HG03135 (cell line): ENCODE results near the gene CCDC167.
"Not testable (repeated sequence)": the region's sequence is repeated elsewhere in the genome, so short reads cannot be mapped to it uniquely, and the experiment has no call there.

ENCODE experiments used
- ATAC-seq: cut with Tn5 transposase; IDR thresholded peaks from one replicate; pipeline ENCODE4 v1.9.1; 2021; ENCODE audit warnings: mild to moderate bottlenecking, moderate library complexity; ENCODE audit not compliant: unreplicated experiment

The CCDC167 gene

DNA sequence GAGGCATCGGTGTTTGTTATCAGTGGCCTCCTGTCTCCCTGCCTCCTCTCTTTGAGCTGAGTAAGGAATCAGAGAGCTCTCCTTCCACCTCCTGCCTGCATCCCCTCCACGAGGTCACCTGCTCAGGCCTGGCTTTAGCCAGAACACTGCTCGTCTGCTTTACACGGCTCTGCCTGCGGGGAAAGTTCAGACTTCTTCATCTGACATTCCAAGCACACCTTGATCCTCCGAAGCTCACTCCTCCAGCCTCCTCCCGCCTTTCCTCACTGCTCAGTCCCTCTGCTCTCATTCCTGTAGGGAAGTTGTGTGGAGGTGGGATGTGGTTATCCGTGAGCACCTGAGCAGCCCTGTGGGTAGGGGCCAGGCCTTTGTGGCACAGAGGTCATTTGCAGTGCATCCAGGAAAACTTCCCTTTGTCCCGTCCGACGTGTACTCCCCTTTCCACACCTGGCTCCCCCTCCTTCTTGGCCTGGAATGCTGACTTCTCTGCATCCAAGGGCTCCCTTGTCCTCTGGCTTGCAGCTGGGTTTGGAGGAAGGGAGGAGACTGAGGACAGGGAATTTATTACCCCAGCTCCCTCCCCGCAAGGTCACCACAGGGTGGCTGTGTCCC, 12.8 kb upstream of the CCDC167 start:
- ATAC-seq: no peak

DNA sequence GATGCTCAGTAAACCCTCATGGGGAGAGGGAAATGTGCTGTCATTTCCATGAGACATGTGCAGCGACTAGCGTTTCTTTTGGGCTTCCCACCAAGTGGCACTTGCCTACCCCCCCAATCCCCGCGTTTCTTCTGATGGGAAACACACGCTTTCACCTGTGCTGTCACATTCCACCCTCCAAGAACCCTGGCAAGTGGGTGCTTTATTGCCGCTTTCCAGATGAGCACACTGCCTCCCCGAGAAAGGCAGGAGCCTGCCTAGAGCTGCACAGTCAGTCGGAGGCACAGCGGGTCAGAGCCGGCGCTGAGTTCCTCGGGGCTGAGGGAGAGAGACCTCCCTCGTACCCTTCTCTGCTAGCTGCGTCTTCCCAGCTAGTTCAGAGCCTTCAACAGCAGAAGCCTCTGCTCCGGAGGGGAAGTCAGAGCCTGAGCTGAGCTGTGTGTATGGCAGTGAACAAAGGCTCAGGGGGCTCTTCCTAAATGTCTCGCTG, 12.3 kb upstream of the CCDC167 start:
- no peak for ATAC-seq

DNA sequence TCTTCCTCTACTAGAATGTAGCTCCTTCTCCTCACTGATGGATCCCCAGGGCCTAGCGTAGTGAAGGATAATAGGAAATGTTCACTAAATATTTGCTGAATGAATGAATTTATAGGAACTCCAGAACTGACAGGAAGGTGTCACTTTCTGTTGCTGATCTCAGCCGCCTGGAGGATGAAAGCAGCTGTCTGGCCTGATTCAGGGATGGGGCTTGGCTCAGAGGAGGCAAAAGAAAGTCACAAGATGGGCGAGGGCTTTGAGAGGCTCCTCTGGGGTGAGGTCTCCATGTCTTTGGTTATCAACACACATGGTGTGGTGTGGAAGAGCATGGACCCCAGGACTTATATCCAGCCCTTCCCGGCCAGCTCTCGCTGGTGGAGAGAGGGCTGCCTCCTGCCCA, 11.5 kb upstream of the CCDC167 start:
- ATAC-seq: no peak

- ATAC-seq: no peak
Observed at GRCh38 chr6:37507690-37508421, 8.2 kb upstream of the CCDC167 start.

GRCh38 chr6:37507077-37507476, 7.4 kb upstream of the CCDC167 start:
- ATAC-seq: no peak

DNA sequence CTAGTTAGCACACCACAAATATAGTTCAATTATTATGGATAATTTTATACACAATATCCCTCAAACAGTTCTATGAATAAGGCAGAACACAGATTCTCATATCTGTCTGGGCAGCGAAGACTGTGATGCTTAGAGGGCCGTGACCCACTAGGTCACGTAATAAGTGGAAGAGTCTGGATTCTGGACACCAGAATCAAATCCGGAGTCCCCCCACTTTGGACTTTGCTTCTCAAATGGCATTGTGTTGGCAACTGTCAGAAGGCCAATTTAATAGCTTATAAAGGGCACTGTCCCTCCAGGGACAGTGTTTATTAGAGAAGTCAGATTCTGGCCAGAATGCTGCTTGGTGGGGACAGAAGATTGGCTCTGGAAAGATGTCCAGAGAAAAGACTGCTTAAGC, 6.8 kb upstream of the CCDC167 start:
- no peak for ATAC-seq

DNA sequence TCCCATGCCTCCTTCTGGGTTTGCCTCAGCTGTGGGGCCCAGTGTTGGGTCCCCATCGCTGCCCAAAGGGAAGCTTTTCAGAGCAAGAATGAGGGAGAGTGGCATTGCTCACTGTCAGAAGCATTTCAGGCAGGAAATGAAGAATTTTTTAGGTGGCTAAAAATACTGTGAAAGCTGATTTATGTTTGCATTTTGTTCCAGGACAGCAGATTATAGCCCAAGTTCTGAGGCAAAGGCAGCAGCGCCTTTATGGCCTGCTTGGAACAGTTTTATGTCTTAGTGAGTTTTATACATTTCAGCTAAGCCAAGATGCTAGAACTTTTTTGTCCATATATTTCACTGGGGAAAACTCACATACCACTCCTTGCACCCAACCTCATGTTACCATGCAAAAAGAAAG, 4.3 kb upstream of the CCDC167 start:
- no peak for ATAC-seq

DNA sequence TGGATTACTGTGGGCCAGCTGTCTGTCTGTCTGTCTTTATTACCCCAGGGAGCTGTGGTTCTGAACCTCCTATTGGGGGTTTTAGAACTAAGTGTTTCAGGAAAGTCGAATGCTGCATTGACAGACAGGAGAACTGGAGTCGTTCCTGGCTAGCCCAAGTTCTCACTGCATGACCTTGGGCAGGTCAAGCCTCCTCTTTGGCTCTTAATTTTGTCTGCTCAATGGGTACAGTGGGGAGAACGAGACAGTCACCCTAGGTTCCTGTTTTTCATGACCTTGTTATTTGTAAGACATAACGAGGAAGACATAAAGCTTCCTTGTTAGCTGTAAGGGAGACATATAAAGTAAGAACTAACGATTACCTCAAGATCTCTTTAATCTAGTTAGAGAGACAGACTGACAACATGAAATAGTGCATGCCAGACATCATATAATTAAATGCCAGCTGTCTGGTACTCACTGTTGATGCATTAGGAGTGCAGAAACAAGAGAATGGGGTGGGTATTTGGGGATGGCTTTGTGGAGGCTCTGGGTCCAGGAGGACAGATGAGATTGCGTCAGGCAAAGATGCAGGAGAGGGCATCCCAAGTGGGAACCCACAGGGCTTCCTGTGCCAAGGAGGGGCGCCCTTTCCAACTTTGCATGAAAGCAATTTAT, 3.7 kb upstream of the CCDC167 start:
- no peak for ATAC-seq

- peak; percentile 25 for ATAC-seq
Observed at GRCh38 chr6:37502703-37503291, 3.1 kb upstream of the CCDC167 start.

- no peak for ATAC-seq
Observed at GRCh38 chr6:37501632-37502491, 2.2 kb upstream of the CCDC167 start.

GRCh38 chr6:37500904-37501303, 1.2 kb upstream of the CCDC167 start:
- ATAC-seq: not testable (repeated sequence)

DNA sequence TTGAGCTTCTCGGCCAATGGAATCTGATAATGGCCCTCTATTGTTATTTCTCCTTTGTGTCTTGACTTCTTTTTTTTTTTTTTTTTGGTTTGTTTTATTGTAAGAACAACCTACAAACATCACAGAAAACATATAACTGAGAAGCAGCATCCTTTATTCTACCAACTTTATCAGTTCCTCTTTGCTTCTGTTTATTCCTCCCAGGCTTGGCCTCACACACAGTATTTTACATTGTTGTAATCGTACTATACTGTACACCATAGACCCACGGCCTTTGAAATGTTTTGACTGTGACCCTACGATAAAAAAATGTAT, 558 bp upstream of the CCDC167 start:
- ATAC-seq: no peak

- no peak for ATAC-seq
Observed at GRCh38 chr6:37496951-37497885, 2.5 kb downstream of the CCDC167 start.

DNA sequence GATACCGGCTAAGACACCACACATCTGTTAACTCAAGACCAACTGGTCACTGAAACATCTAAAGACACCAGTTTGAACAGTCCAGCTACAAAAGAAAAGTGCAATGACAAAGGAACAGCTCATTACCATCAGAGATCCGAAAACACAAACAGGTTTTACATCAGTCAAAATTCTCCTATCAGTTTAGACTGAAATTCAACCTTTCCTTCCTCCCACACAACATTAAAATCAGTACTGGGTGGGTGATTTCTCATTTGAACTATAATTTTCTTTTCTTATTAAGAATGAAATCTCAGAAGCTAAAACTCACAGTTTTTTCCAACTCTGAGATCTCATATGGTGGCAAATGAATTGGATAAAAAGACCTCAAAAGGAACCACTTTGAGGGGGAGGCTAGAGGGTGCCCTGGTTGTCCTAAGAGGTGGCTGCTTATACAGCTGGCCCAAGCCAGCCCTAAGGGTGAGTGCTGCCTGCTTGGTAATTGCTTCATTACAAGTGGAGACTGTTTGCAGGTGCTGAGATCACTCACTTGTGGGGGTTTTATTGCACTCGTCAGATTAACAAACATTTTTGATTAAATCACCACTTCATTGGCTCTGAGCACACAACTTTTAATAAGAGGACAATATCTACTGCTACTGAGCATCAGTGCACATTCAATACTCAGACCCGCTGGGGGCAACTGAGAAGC, 4.3 kb downstream of the CCDC167 start:
- ATAC-seq: no peak

- no peak for ATAC-seq
Observed at GRCh38 chr6:37493661-37493995, 6.1 kb downstream of the CCDC167 start.

DNA sequence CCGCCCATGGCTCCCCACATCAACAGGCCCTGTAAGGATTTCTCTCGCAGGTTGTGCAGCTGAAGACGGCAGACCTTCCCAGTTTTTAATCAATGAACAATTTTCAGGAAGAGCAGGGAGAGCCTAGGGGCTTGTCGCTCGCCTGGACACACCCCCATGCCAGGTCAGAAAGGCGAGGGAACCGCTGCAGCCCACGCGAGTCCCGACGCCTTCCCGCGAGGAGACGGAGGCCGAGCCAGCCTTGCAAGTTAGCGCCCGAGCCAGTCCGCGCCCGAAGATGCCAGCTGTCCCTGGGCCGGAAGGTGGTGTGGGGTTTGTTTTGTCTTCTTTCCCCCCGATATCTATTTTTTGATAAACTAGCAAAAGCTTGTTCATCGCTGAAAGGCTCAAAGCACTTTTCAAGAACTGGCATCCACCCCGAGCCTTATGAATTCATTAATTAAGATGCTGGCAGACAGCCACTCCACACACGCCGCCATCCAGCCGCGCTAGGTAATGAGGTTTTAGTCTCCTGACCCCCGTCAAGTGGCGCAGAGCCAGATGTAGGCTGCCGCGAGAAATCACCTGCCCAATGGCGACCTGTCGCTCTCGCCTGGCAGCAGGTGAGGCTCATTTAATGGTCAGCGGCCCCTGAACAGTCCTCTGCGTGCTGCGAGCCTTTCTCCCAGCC, 6.6 kb downstream of the CCDC167 start:
- ATAC-seq: no peak

DNA sequence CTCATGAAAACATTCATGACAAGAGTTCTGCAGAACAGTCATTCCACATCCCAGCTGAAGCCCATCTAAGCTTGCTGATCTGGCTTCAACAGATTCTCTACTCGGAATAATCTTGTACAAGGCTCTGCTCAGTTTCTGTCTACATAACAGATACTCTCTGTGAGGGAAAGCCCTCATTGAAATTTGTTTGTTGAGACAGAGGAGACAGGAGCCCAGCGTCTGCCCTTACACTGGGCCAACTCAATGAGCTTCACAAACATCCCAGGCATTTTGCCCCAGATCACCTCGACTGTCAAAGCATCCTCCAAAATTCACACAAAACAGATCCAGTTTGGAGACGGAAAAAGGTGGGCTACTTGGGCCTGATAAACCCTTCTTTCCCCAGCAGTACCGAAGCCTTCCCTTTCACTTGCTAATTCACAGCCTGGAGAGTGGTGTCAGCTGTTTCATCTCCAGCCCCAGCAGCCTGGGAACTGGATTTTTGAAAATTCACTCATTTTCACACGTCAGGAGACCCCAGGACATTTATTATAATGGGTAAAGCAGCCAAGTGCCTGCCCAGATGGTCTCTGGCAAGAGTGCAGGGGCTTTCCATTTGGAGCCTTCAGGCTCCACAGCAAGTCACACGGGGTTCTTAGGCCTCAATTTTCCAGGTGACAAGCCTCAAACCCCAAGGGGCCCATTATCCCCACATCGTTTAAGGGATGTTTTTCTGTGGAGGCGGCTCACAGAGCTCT, 7.3 kb downstream of the CCDC167 start:
- no peak for ATAC-seq

DNA sequence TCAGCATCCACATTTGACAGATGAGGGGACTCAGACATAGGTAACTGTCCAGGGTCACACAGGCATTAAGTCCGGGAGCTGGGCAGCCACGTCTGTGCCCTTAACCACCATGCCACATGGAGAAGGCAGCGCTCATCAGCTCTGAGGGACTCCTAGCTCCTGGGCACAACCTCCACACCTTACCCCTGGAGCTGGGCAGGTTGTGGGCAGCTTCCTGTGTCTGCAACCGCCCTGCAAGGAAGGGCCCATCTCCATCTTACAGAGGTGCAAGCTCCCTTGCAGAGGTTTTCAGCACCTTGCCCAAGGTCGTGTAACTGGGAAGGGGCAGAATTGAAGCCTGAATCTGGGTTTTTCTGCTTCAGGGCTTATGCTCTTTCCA, 7.9 kb downstream of the CCDC167 start:
- ATAC-seq: no peak
